B cell (primary cell): ENCODE measurements around the gene KCNA1. TPM values are rescaled to one million over a fixed set of nuclear protein-coding genes. Genes with fewer than 3 reads are reported as not detected.
A peak's percentile ranks its signal among the peaks of the same experiment; 100 is the strongest.

Experiments
- ATAC-seq: fragments of 200-7000 bp; cut with Tn5 transposase; one replicate; pipeline ENCODE4 v1.10.0; 2021; ENCODE audit warnings: low read depth, mild to moderate bottlenecking, moderate number of reproducible peaks, moderate library complexity
- CTCF ChIA-PET: fragments of 350-600 bp; sonication (Branson Sonifier 250); formaldehyde crosslinking; loops from one replicate; lab custom pipeline; 2021; ENCODE audit warnings: antibody characterized with exemption, inconsistent platforms; lab: Charles Lee
- POLR2A ChIA-PET: fragments of 350-600 bp; sonication (Branson Sonifier 250); formaldehyde crosslinking; loops from one replicate; lab custom pipeline; 2021; ENCODE audit warnings: antibody characterized with exemption; lab: Charles Lee
- DNase-seq: peaks from one replicate; pipeline ENCODE4 v3.0.0; 2013
- H2AFZ ChIP-seq: 2 replicates; pipeline ENCODE4 v1.6.1; 2012; ENCODE audit warnings: mild to moderate bottlenecking, low read depth, low read length; ENCODE audit not compliant: insufficient read depth, poor library complexity, severe bottlenecking
- H3K27ac ChIP-seq, 2 donors: 1 replicate in 1 of 2; 2 replicates in 1 of 2; pipeline ENCODE4 v1.5.1; 2012 to 2013; ENCODE audit warnings: low read length in 2 of 2, mild to moderate bottlenecking in 2 of 2, moderate library complexity in 1 of 2
- H3K27me3 ChIP-seq, 4 experiments: fragments of 200-600 bp in 1 of 4; sonication (generic) in 1 of 4; replicated peaks in 1 of 4; 1 replicate in 2 of 4; 2 replicates in 2 of 4; pipeline versions ENCODE4 v1.6.1 to v1.7.0; 2013 to 2016; ENCODE audit warnings: low read length in 3 of 4, mild to moderate bottlenecking in 2 of 4, mixed read lengths in 1 of 4, moderate library complexity in 1 of 4; ENCODE audit not compliant: insufficient read depth in 4 of 4, control insufficient read depth in 3 of 4; ENCODE audit errors: control extremely low read depth in 1 of 4
- H3K36me3 ChIP-seq, 2 experiments: replicated peaks in 1 of 2; 1 replicate in 1 of 2; 2 replicates in 1 of 2; pipeline versions ENCODE4 v1.6.1 to v1.7.1; 2013; ENCODE audit warnings: low read length in 1 of 2; ENCODE audit not compliant: insufficient read depth in 2 of 2, control insufficient read depth in 1 of 2; ENCODE audit errors: control extremely low read depth in 1 of 2, extremely low read depth in 1 of 2
- H3K4me1 ChIP-seq, 2 donors: fragments of 200-600 bp in 1 of 2; sonication (generic) in 1 of 2; 1 replicate in 1 of 2; 2 replicates in 1 of 2; pipeline versions ENCODE4 v1.5.1 to v1.6.1; 2013 to 2017; ENCODE audit warnings: low read length in 2 of 2; ENCODE audit not compliant: control insufficient read depth in 2 of 2, insufficient read depth in 2 of 2
- H3K4me2 ChIP-seq: replicated peaks from 2 replicates; pipeline ENCODE3; 2012; ENCODE audit warnings: mild to moderate bottlenecking, low read depth, low read length; ENCODE audit not compliant: poor library complexity, severe bottlenecking
- H3K4me3 ChIP-seq, 5 experiments: fragments of 200-600 bp in 1 of 5; sonication (generic) in 1 of 5; 1 replicate in 3 of 5; 2 replicates in 2 of 5; pipeline versions ENCODE4 v1.5.1 to v1.7.0; 2011 to 2016; ENCODE audit warnings: low read length in 4 of 5, mild to moderate bottlenecking in 4 of 5, low read depth in 2 of 5, control low read depth in 1 of 5, moderate library complexity in 1 of 5; ENCODE audit not compliant: insufficient read depth in 1 of 5; ENCODE audit errors: control extremely low read depth in 1 of 5, extremely low read depth in 1 of 5
- H3K79me2 ChIP-seq: fragments of 200-600 bp; sonication (generic); one replicate; pipeline ENCODE4 v1.6.0; 2016; ENCODE audit warnings: low read length; ENCODE audit not compliant: control insufficient read depth, insufficient read depth
- H3K9ac ChIP-seq: fragments of 200-600 bp; sonication (generic); 2 replicates; pipeline ENCODE4 v1.6.1; 2017; ENCODE audit warnings: mild to moderate bottlenecking, low read length, moderate library complexity
- H3K9me3 ChIP-seq, 3 donors: one replicate each; pipeline versions ENCODE4 v1.6.1 to v1.7.1; 2013; ENCODE audit warnings: low read length in 2 of 3; ENCODE audit not compliant: control insufficient read depth in 2 of 3, insufficient read depth in 1 of 3; ENCODE audit errors: control extremely low read depth in 1 of 3
- H4K20me1 ChIP-seq: 2 replicates; pipeline ENCODE4 v1.6.0; 2012; ENCODE audit warnings: mild to moderate bottlenecking, low read length; ENCODE audit not compliant: insufficient read depth, control insufficient read depth, poor library complexity, severe bottlenecking
- H3K27ac Mint-ChIP-seq: one replicate; pipeline ENCODE4 v1.8.0; 2021; ENCODE audit warnings: mixed read lengths
- H3K27me3 Mint-ChIP-seq: one replicate; pipeline ENCODE4 v1.8.0; 2021; ENCODE audit warnings: mixed read lengths
- H3K4me1 Mint-ChIP-seq: one replicate; pipeline ENCODE4 v1.8.0; 2021; ENCODE audit warnings: mixed read lengths
- H3K4me3 Mint-ChIP-seq: one replicate; pipeline ENCODE4 v1.8.0; 2021; ENCODE audit warnings: mixed read lengths
- H3K9me3 Mint-ChIP-seq: one replicate; pipeline ENCODE4 v1.8.0; 2022; ENCODE audit warnings: mixed read lengths; ENCODE audit not compliant: insufficient read depth
- EZH2 ChIP-seq: IDR thresholded peaks from 2 replicates; pipeline ENCODE4 v1.6.1; 2012; ENCODE audit warnings: borderline replicate concordance, low read depth, mild to moderate bottlenecking, moderate library complexity, low read length; ENCODE audit not compliant: insufficient read depth, poor library complexity, severe bottlenecking
- WGBS: methylation state at CpG from one replicate; pipeline ENCODE4 v1.1.5; 2013; ENCODE audit warnings: missing lambda C conversion rate; ENCODE audit not compliant: insufficient coverage; 5-methylcytosine and 5-hydroxymethylcytosine counted together
- intact Hi-C: fragments of 100-400 bp; cut with micrococcal nuclease; formaldehyde crosslinking; loops from one replicate; pipeline ENCODE4 v1.10.0; 2022
- polyA plus RNA-seq: library from polyadenylated mRNA; depleted of rRNA; stranded (reverse); fragments of >200 nt; gene quantifications from 2 replicates; pipeline ENCODE4 v1.2.3, GENCODE V29; 2012
- total RNA-seq, 2 donors: library from RNA; stranded (reverse); fragments of 120-200 nt in 1 of 2; gene quantifications; 1 replicate in 1 of 2; 2 replicates in 1 of 2; pipeline versions ENCODE4 v1.2.3 to v1.2.4, GENCODE V29; 2013 to 2022
- TF ChIP-seq, protein P1 (sequence below): fragments of 200-600 bp; IDR thresholded peaks from one replicate; pipeline ENCODE4 v1.8.0; 2022; ENCODE audit warnings: antibody characterized with exemption, mild to moderate bottlenecking

KCNA1 gene
- total and polyA plus RNA-seq, 2 donors (not counting 1 experiment from before 2014, with no cell fraction given), result not detected

DNA sequence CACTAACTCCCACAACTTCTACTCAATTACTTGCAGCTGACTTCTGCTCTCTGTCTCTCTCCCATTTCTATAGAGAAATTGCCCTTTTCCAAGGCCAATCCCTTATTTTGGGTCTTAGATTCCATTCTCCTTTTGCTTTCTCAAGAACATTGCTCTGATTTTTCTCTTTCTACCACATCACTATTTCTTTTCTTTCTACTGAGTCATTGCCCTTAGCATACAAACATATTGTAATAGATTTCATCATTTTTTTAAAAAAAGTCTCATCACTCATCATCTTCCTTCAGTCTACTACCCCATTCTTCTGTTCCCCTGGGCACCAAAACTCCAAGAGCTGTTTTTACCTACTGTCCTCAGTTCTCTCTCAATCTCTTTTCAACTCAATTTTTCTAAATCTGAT lies 4.4 kb upstream of the KCNA1 start:
- Mint-ChIP-seq H3K9me3 (no peaks in the 10 kb centered on the region), H3K27ac (no peak overlapping the region), H3K4me3 (no peak overlapping the region), H3K27me3 (peaks cover 30% of the 10 kb centered on the region), H3K4me1 (peaks cover 14% of the 10 kb centered on the region)
- H3K27ac ChIP-seq, result no peak overlapping the region
- no peak overlapping the region for H3K4me3 ChIP-seq
- H4K20me1 ChIP-seq, result no peaks in the 10 kb centered on the region
- CTCF ChIA-PET, result no interaction called here
- intact Hi-C loops, result no loop called here
- no peak for DNase-seq
- no peak overlapping the region for H3K4me2 ChIP-seq
- no peaks in the 10 kb centered on the region for H3K36me3 ChIP-seq
- H3K9me3 ChIP-seq, result peaks cover 0 to 17% (median 1%) of the 10 kb centered on the region in 3 donors
- no peak for ATAC-seq
- peaks cover 3 to 47% (median 45%) of the 10 kb centered on the region in 4 experiments for H3K27me3 ChIP-seq
- H3K79me2 ChIP-seq, result no peaks in the 10 kb centered on the region
- TF ChIP-seq, protein P1, sequence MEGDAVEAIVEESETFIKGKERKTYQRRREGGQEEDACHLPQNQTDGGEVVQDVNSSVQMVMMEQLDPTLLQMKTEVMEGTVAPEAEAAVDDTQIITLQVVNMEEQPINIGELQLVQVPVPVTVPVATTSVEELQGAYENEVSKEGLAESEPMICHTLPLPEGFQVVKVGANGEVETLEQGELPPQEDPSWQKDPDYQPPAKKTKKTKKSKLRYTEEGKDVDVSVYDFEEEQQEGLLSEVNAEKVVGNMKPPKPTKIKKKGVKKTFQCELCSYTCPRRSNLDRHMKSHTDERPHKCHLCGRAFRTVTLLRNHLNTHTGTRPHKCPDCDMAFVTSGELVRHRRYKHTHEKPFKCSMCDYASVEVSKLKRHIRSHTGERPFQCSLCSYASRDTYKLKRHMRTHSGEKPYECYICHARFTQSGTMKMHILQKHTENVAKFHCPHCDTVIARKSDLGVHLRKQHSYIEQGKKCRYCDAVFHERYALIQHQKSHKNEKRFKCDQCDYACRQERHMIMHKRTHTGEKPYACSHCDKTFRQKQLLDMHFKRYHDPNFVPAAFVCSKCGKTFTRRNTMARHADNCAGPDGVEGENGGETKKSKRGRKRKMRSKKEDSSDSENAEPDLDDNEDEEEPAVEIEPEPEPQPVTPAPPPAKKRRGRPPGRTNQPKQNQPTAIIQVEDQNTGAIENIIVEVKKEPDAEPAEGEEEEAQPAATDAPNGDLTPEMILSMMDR, result no peak
- TF ChIP-seq EZH2, result no peak
- H3K9ac ChIP-seq, result no peak overlapping the region
- POLR2A ChIA-PET, result no interaction called here
- H3K4me1 ChIP-seq, result peaks cover 15 to 18% of the 10 kb centered on the region in 2 donors
- no peak overlapping the region for H2AFZ ChIP-seq

DNA sequence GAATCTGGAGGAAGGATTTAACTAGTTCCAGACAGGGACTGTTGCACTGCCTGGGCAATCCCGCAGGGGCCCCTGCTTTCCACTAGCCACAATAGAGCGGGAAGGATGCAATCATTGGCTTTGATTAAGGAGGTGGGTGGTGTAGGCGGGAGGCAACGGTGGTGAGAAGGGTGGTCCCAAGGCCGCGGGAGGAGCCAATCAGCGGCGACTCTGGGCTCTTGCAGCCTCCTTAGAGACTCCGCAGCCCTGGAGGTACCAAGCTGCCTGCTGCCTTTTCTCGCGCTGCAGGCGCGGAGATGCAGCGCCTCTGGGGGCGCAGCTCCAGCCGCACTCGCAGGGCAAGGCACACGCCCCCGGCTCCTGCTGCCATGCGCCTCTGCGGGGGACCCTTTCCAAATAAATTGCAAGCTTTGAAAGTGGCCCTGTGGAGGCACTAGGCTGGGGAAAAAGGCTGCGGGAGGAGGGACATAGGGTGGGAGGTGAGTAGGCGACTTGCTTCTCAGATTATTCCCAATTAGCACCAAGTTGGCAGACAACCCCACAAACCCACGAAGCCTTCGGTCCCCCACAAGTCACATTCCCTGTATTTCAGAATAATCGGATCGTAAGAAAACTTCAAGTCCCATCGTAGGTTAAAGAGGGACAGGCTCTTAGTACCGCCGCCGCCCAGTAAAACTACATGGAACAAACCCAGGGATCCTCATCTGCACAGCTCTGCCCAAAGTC lies 858 bp upstream of the KCNA1 start:
- H3K27ac Mint-ChIP-seq, result no peak overlapping the region
- ATAC-seq (no peak), DNase-seq (peak; percentile 29)
- H4K20me1 ChIP-seq, result no peaks in the 10 kb centered on the region
- H3K9ac ChIP-seq, result peak overlapping the region; percentile 63
- H2AFZ ChIP-seq, result peak overlapping the region; percentile 69
- TF ChIP-seq, protein P1, result no peak
- no peak for TF ChIP-seq EZH2
- no peak overlapping the region for H3K27ac ChIP-seq
- peaks cover 25 to 28% of the 10 kb centered on the region in 2 donors for H3K4me1 ChIP-seq
- H3K79me2 ChIP-seq, result no peaks in the 10 kb centered on the region
- H3K9me3 ChIP-seq, result peaks cover 0 to 26% (median 1%) of the 10 kb centered on the region in 3 donors
- peak overlapping the region; percentile 85 for H3K4me3 Mint-ChIP-seq
- peaks cover 3 to 69% (median 52%) of the 10 kb centered on the region in 4 experiments for H3K27me3 ChIP-seq
- peak overlapping the region in 3 of 5 experiments; percentile 58 to 62 (median 58) for H3K4me3 ChIP-seq
- CTCF ChIA-PET, result interaction anchor here (1.1 kb wide), 2 partner anchors 50 to 52 kb away, joined by 3 read pairs; no protein-coding TSS in a partner anchor
- no peaks in the 10 kb centered on the region for H3K36me3 ChIP-seq
- H3K4me2 ChIP-seq, result peak overlapping the region; percentile 93
- no peaks in the 10 kb centered on the region for H3K9me3 Mint-ChIP-seq
- H3K4me1 Mint-ChIP-seq, result peaks cover 22% of the 10 kb centered on the region
- POLR2A ChIA-PET, result no interaction called here
- intact Hi-C loops, result no loop called here
- H3K27me3 Mint-ChIP-seq, result peaks cover 35% of the 10 kb centered on the region
- WGBS, result 4% methylated on average over 29 of the region's 31 CpGs
